SK-N-SH (cell line): ENCODE measurements around the gene SYT6. TPM values are rescaled to one million over a fixed set of nuclear protein-coding genes. Genes with fewer than 3 reads are reported as not detected.

Experiments
- CTCF ChIA-PET: fragments of 300-600, 350-600 bp; formaldehyde crosslinking; extraction: SDS; loops from one replicate; lab custom pipeline; 2021; lab: Yijun Ruan, JAX
- POLR2A ChIA-PET: fragments of 350-600 bp; sonication (Branson Sonifier 250); formaldehyde crosslinking; extraction: SDS; loops from one replicate; lab custom pipeline; 2020; ENCODE audit warnings: antibody characterized with exemption, inconsistent platforms; lab: Yijun Ruan, JAX
- DNase-seq: peaks from one replicate; pipeline ENCODE4 v3.0.0; 2012
- H2AFZ ChIP-seq: fragments of 200-600 bp; sonication (generic); 2 replicates; pipeline ENCODE4 v1.8.1; 2016; ENCODE audit warnings: antibody characterized with exemption, mild to moderate bottlenecking, low read depth
- H3F3A ChIP-seq: fragments of 200-600 bp; sonication (generic); replicated peaks from 2 replicates; pipeline ENCODE3; 2016; ENCODE audit warnings: antibody characterized with exemption, mild to moderate bottlenecking; ENCODE audit not compliant: insufficient read depth
- H3K27ac ChIP-seq, 2 experiments: fragments of 200-500 bp in 1 of 2; fragments of 200-600 bp in 1 of 2; sonication (Bioruptor generic) in 1 of 2; sonication (generic), shearing (Covaris generic) in 1 of 2; 2 replicates each; pipeline versions ENCODE4 v1.5.1 to v1.6.1; 2014 to 2016; ENCODE audit warnings: low read depth in 2 of 2, inconsistent platforms in 1 of 2, low read length in 1 of 2, mild to moderate bottlenecking in 1 of 2, mixed read lengths in 1 of 2
- H3K27me3 ChIP-seq: fragments of 200-600 bp; sonication (generic), shearing (Covaris generic); 2 replicates; pipeline ENCODE4 v1.6.1; 2016; ENCODE audit warnings: mixed run types; ENCODE audit not compliant: insufficient read depth
- H3K36me3 ChIP-seq, 2 experiments: fragments of 200-500 bp in 1 of 2; fragments of 200-600 bp in 1 of 2; sonication (Bioruptor generic) in 1 of 2; sonication (generic) in 1 of 2; replicated peaks in 1 of 2; 2 replicates each; pipeline versions ENCODE3 to v1.5.1; 2014 to 2016; ENCODE audit warnings: low read length in 1 of 2, mild to moderate bottlenecking in 1 of 2; ENCODE audit not compliant: insufficient read depth in 2 of 2, control insufficient read depth in 1 of 2
- H3K4me1 ChIP-seq, 2 experiments: fragments of 200-500 bp in 1 of 2; fragments of 200-600 bp in 1 of 2; sonication (Bioruptor generic) in 1 of 2; sonication (generic), shearing (Covaris generic) in 1 of 2; 2 replicates each; pipeline versions ENCODE4 v1.5.1 to v1.6.1; 2014 to 2016; ENCODE audit warnings: low read depth in 1 of 2, low read length in 1 of 2, mixed run types in 1 of 2; ENCODE audit not compliant: insufficient read depth in 2 of 2, control insufficient read depth in 1 of 2
- H3K4me2 ChIP-seq: fragments of 200-600 bp; sonication (generic), shearing (Covaris generic); 2 replicates; pipeline ENCODE4 v1.6.1; 2017; ENCODE audit warnings: mixed run types
- H3K4me3 ChIP-seq, 2 experiments: fragments of 200-500 bp in 1 of 2; fragments of 200-600 bp in 1 of 2; sonication (Bioruptor generic) in 1 of 2; sonication (generic), shearing (Covaris generic) in 1 of 2; 2 replicates each; pipeline versions ENCODE4 v1.5.1 to v1.8.1; 2014 to 2016; ENCODE audit warnings: low read depth in 2 of 2, inconsistent platforms in 1 of 2, low read length in 1 of 2, mild to moderate bottlenecking in 1 of 2, mixed read lengths in 1 of 2, moderate library complexity in 1 of 2
- H3K79me2 ChIP-seq: fragments of 200-600 bp; sonication (generic); 2 replicates; pipeline ENCODE4 v1.8.1; 2017; ENCODE audit warnings: mild to moderate bottlenecking; ENCODE audit not compliant: insufficient read depth
- H3K9ac ChIP-seq: fragments of 200-600 bp; sonication (generic); 2 replicates; pipeline ENCODE4 v1.6.1; 2017; ENCODE audit warnings: mixed run types
- H3K9me2 ChIP-seq: fragments of 200-600 bp; sonication (generic); 2 replicates; pipeline ENCODE4 v1.6.1; 2017; ENCODE audit warnings: mixed run types
- H3K9me3 ChIP-seq: fragments of 200-600 bp; sonication (generic); 2 replicates; pipeline ENCODE4 v1.6.1; 2017; ENCODE audit warnings: mixed run types, mild to moderate bottlenecking, moderate library complexity
- H4K20me1 ChIP-seq: fragments of 200-600 bp; sonication (generic); 2 replicates; pipeline ENCODE4 v1.6.1; 2017; ENCODE audit warnings: mild to moderate bottlenecking, mixed run types; ENCODE audit not compliant: insufficient read depth
- CTCF ChIP-seq: fragments of 200-600 bp; sonication (generic); IDR thresholded peaks from 2 replicates; pipeline ENCODE4 v1.6.1; 2017; ENCODE audit warnings: antibody characterized with exemption, mild to moderate bottlenecking, moderate library complexity
- FOSL2 ChIP-seq: IDR thresholded peaks from 2 replicates; pipeline ENCODE4 v1.4.0; 2012; ENCODE audit warnings: low read depth, mild to moderate bottlenecking, moderate library complexity, borderline replicate concordance
- FOXM1 ChIP-seq: IDR thresholded peaks from 2 replicates; pipeline ENCODE4 v1.4.0; 2012; ENCODE audit warnings: low read depth, mild to moderate bottlenecking
- GABPA ChIP-seq: IDR thresholded peaks from 2 replicates; pipeline ENCODE4 v1.4.0; 2012; ENCODE audit warnings: low read depth, mild to moderate bottlenecking
- JUND ChIP-seq: IDR thresholded peaks from 2 replicates; pipeline ENCODE4 v1.4.0; 2012
- MEF2A ChIP-seq: IDR thresholded peaks from 2 replicates; pipeline ENCODE4 v1.4.0; 2012; ENCODE audit warnings: low read depth, borderline replicate concordance
- MXI1 ChIP-seq: IDR thresholded peaks from 2 replicates; pipeline ENCODE4 v1.6.1; 2012; ENCODE audit warnings: mild to moderate bottlenecking, low read depth, low read length, improper control_type of control experiment
- NFIC ChIP-seq: IDR thresholded peaks from 2 replicates; pipeline ENCODE4 v1.4.0; 2012; ENCODE audit warnings: borderline replicate concordance
- NRF1 ChIP-seq: IDR thresholded peaks from 2 replicates; pipeline ENCODE4 v1.6.1; 2012; ENCODE audit warnings: low read depth, mild to moderate bottlenecking, low read length
- RCOR1 ChIP-seq: fragments of 150-350 bp; IDR thresholded peaks from 2 replicates; pipeline ENCODE4 v1.6.1; 2017; ENCODE audit warnings: antibody characterized with exemption, low read length
- REST ChIP-seq: IDR thresholded peaks from 2 replicates; pipeline ENCODE4 v1.6.1; 2012; ENCODE audit warnings: mild to moderate bottlenecking, low read depth, low read length, moderate library complexity
- RFX5 ChIP-seq: IDR thresholded peaks from 2 replicates; pipeline ENCODE4 v1.6.1; 2012; ENCODE audit warnings: mild to moderate bottlenecking, improper control_type of control experiment, low read length
- SMC3 ChIP-seq: IDR thresholded peaks from 2 replicates; pipeline ENCODE4 v1.6.1; 2012; ENCODE audit warnings: low read depth, low read length, improper control_type of control experiment
- TCF12 ChIP-seq: IDR thresholded peaks from 2 replicates; pipeline ENCODE4 v1.4.0; 2012
- USF1 ChIP-seq: IDR thresholded peaks from 2 replicates; pipeline ENCODE4 v1.4.0; 2012; ENCODE audit warnings: low read depth, borderline replicate concordance
- WGBS: methylation state at CpG from one replicate; pipeline ENCODE4 v1.1.6; 2017; ENCODE audit warnings: low lambda C conversion rate; 5-methylcytosine and 5-hydroxymethylcytosine counted together
- polyA plus RNA-seq, 3 experiments: library from polyadenylated mRNA; depleted of rRNA; stranded (reverse); fragments of >200 nt; gene quantifications; 2 replicates each; pipeline ENCODE4 v1.2.3, GENCODE V29; 2012
- TF ChIP-seq, protein P1 (sequence below): IDR thresholded peaks from 2 replicates; pipeline ENCODE4 v1.4.0; 2012; ENCODE audit warnings: low read depth

SYT6 gene
- polyA plus RNA-seq, 1 of the 3 experiments (the other 2 are of a cell fraction) = not detected

DNA sequence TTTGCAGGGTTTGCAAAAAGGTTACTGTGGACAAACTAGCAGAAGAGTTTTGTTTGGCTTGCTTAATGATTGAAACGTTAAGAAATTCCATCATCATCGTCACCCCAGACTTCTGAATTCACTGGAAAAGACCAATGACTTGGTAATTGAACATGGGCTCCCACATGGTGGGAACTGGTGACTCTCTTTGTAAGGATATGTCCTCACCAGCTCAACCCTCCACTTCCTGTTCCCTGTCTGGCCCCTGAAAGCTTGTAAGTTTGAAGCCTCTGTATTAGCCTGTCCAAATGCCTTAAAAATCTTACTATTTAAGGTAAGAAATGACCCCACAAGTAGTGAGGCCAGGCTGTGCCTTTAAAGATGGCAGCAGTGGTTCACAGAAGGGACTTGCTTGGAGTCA lies 9.7 kb downstream of the SYT6 start:
- CTCF ChIA-PET = interaction anchor here (2.1 kb wide), 1 partner anchor 139 kb away, joined by 7 read pairs; no protein-coding TSS in a partner anchor

GRCh38 chr1:114139540-114139939 lies 14.1 kb downstream of the SYT6 start:
- WGBS = 71% methylated on average over 10 of the region's 10 CpGs
- Histone ChIP-seq H3K27me3 (peaks cover 8% of the 10 kb centered on the region; the same call in 1 of the 2 replicates), H3K9me3 (no peaks in the 10 kb centered on the region; the same call in 1 of the 2 replicates), H3F3A (no peaks in the 10 kb centered on the region), H3K36me3 (no peaks in the 10 kb centered on the region), H2AFZ (no peak overlapping the region)
- POLR2A ChIA-PET = no interaction called here
- TF ChIP-seq, protein P1, sequence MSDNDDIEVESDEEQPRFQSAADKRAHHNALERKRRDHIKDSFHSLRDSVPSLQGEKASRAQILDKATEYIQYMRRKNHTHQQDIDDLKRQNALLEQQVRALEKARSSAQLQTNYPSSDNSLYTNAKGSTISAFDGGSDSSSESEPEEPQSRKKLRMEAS = no peak
- TF ChIP-seq MXI1 (no peak), JUND (no peak), MEF2A (no peak), GABPA (no peak)
- TF ChIP-seq, all 33 proteins: peak for 0
- H3K4me1 ChIP-seq = no peaks in the 10 kb centered on the region
- no peak overlapping the region for H3K4me3 ChIP-seq
- no peak overlapping the region for H3K27ac ChIP-seq
- no peak for DNase-seq
- H3K79me2 ChIP-seq = no peaks in the 10 kb centered on the region
- H3K4me2 ChIP-seq = no peak overlapping the region
- CTCF ChIA-PET = no interaction called here
- no peaks in the 10 kb centered on the region for H3K9me2 ChIP-seq
- no peaks in the 10 kb centered on the region for H4K20me1 ChIP-seq
- no peak overlapping the region for H3K9ac ChIP-seq

More for the DNA sequence above, 9.7 kb downstream of the SYT6 start:
- H3K9me2 ChIP-seq = no peaks in the 10 kb centered on the region
- POLR2A ChIA-PET = no interaction called here
- no peaks in the 10 kb centered on the region for H4K20me1 ChIP-seq
- H2AFZ ChIP-seq = no peak overlapping the region
- H3K79me2 ChIP-seq = no peaks in the 10 kb centered on the region
- no peaks in the 10 kb centered on the region for H3K36me3 ChIP-seq
- peaks cover 16% of the 10 kb centered on the region for H3K27me3 ChIP-seq
- H3K27ac ChIP-seq = no peak overlapping the region
- TF ChIP-seq USF1 (no peak), FOXM1 (no peak), RCOR1 (no peak)
- no peaks in the 10 kb centered on the region; the same call in 1 of the 2 replicates for H3K9me3 ChIP-seq
- no peak for DNase-seq
- H3K4me1 ChIP-seq = no peaks in the 10 kb centered on the region
- H3F3A ChIP-seq = no peaks in the 10 kb centered on the region
- no peak overlapping the region for H3K4me3 ChIP-seq
- no peak overlapping the region for H3K4me2 ChIP-seq
- WGBS = 10% methylated on average over 2 of the region's 2 CpGs
- H3K9ac ChIP-seq = no peak overlapping the region

GRCh38 chr1:114137497-114137896 lies 16.2 kb downstream of the SYT6 start:
- no peaks in the 10 kb centered on the region for H3K36me3 ChIP-seq
- H3K9me3 ChIP-seq = no peaks in the 10 kb centered on the region
- peaks cover 8% of the 10 kb centered on the region; the same call in 1 of the 2 replicates for H3K27me3 ChIP-seq
- H3K4me3 ChIP-seq = no peak overlapping the region
- H3K4me1 ChIP-seq = no peaks in the 10 kb centered on the region
- DNase-seq = no peak
- no peaks in the 10 kb centered on the region for H4K20me1 ChIP-seq
- no peaks in the 10 kb centered on the region for H3K79me2 ChIP-seq
- no peak overlapping the region for H3K9ac ChIP-seq
- H2AFZ ChIP-seq = no peak overlapping the region
- H3F3A ChIP-seq = no peaks in the 10 kb centered on the region
- H3K4me2 ChIP-seq = no peak overlapping the region
- no peak overlapping the region for H3K27ac ChIP-seq
- 79% methylated on average over 7 of the region's 15 CpGs for WGBS
- ChIA-PET CTCF (no interaction called here), POLR2A (no interaction called here)
- H3K9me2 ChIP-seq = no peaks in the 10 kb centered on the region
- no peak for TF ChIP-seq NRF1
- no peak for TF ChIP-seq REST
- TF ChIP-seq CTCF = no peak
- no peak for TF ChIP-seq NFIC
- no peak for TF ChIP-seq GABPA
- TF ChIP-seq USF1 = no peak
- TF ChIP-seq TCF12 = no peak
- TF ChIP-seq RFX5 = no peak
- no peak for TF ChIP-seq FOXM1
- TF ChIP-seq SMC3 = no peak
- no peak for TF ChIP-seq FOSL2
